Mammary epithelial cell (primary cell): ENCODE measurements around the gene NIPBL.

ENCODE experiments used
- EZH2 ChIP-seq: IDR thresholded peaks from 2 replicates; pipeline ENCODE4 v1.6.1; 2012; ENCODE audit warnings: low read length, inconsistent platforms, borderline replicate concordance
- TF ChIP-seq, protein P1 (sequence below), 2 donors: IDR thresholded peaks in 1 of 2; conservative IDR thresholded peaks in 1 of 2; 2 replicates each; pipeline ENCODE4 v1.5.1; 2011 to 2012; ENCODE audit warnings: inconsistent platforms in 2 of 2, low read length in 2 of 2, mild to moderate bottlenecking in 2 of 2, control low read depth in 1 of 2, low read depth in 1 of 2; ENCODE audit not compliant: insufficient read depth in 1 of 2; ENCODE audit errors: extremely low read depth in 1 of 2

DNA sequence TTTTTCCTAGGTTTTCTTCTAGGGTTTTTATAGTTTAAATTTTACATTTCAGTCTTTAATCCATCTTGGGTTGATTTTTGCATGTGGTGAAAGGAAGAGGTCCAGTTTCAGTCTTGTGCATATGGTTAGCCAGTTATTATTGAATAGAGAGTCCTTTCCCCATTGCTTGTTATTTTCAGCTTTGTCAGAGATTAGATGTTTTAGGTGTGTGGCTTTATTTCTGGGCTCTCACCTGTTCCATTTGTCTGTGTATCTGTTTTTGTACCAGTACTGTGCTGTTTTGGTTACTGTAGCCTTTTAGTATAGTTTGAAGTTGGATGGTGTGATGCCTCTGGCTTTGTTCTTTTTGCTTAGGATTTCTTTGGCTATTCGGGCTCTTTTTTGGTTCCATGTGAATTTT is 25.8 kb downstream of the NIPBL start:
- TF ChIP-seq, protein P1, sequence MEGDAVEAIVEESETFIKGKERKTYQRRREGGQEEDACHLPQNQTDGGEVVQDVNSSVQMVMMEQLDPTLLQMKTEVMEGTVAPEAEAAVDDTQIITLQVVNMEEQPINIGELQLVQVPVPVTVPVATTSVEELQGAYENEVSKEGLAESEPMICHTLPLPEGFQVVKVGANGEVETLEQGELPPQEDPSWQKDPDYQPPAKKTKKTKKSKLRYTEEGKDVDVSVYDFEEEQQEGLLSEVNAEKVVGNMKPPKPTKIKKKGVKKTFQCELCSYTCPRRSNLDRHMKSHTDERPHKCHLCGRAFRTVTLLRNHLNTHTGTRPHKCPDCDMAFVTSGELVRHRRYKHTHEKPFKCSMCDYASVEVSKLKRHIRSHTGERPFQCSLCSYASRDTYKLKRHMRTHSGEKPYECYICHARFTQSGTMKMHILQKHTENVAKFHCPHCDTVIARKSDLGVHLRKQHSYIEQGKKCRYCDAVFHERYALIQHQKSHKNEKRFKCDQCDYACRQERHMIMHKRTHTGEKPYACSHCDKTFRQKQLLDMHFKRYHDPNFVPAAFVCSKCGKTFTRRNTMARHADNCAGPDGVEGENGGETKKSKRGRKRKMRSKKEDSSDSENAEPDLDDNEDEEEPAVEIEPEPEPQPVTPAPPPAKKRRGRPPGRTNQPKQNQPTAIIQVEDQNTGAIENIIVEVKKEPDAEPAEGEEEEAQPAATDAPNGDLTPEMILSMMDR (conservative IDR thresholded peaks at IDR 0.05 in 1 of 2, IDR thresholded peaks at IDR 0.05 in 1 of 2; ENCODE audit: extremely low read depth in 1 of 2, insufficient read depth in 1 of 2, low read depth in 1 of 2, low read length in 2 of 2): no peak
- no peak for TF ChIP-seq EZH2
